ENCODE data around the gene LAMTOR2.

LAMTOR2 gene

DNA sequence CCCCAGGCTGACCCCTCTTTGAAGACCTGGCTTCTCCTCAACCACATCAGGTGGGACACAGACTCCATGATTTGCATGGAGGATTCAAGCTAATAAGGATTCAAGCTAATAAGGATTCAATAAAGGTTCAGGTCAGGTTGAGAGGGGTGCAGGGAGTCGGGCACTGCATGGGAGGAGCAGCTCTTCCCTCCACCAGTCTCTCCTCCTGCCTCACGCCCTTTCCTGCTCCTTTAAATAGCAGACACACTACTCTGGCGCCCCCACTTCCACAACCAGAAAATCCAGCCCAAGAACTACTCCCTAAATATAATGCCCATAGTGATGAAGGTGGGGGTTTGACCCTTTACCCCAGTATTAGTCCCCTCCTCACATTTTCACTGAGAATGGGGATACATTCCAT is 20.6 kb downstream of the LAMTOR2 start:
- no peaks in the 10 kb centered on the region for H3K36me3 ChIP-seq (ENCODE audit: control insufficient read depth, insufficient read depth, low read length)
- H3K4me3 ChIP-seq (ENCODE audit: insufficient read depth, low read depth, low read length, poor library complexity, severe bottlenecking), result no peak overlapping the region
- no peaks in the 10 kb centered on the region for H3K27me3 ChIP-seq (replicated peaks; ENCODE audit: control insufficient read depth, insufficient read depth, low read length, poor library complexity, severe bottlenecking)
- no peak for DNase-seq
- H3K27ac ChIP-seq (ENCODE audit: insufficient read depth, low read length, poor library complexity, severe bottlenecking), result no peak overlapping the region
- no peaks in the 10 kb centered on the region for H3K4me1 ChIP-seq (ENCODE audit: control insufficient read depth, insufficient read depth, low read length, poor library complexity, severe bottlenecking)
- H3K9me3 ChIP-seq (ENCODE audit: control insufficient read depth, low read length), result no peaks in the 10 kb centered on the region

DNA sequence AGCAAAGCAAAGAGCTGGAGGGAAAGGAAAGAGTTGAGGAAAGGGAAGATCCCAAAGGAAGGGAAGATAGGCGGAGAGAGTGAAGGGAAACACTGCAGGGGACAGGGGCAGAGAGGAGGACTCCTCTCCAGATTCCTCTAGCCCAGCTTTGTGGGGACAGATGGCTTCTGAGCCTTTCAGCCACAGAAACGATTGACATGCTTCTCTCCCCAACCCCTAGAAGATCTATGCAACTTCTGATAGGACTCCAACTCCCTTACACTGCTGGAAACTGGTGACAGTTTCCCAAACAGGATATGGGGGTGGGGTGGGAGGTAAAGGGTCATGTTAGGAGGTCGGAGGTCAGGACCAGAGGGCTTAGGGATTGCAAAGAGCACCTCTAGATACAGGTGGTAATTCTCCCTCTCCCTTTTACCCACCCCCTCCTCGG is 21.2 kb downstream of the LAMTOR2 start:
- H3K36me3 ChIP-seq (ENCODE audit: control insufficient read depth, insufficient read depth, low read length), result no peaks in the 10 kb centered on the region
- H3K4me1 ChIP-seq (ENCODE audit: control insufficient read depth, insufficient read depth, low read length, poor library complexity, severe bottlenecking), result no peaks in the 10 kb centered on the region
- H3K9me3 ChIP-seq (ENCODE audit: control insufficient read depth, low read length), result no peaks in the 10 kb centered on the region
- H3K4me3 ChIP-seq (ENCODE audit: insufficient read depth, low read depth, low read length, poor library complexity, severe bottlenecking), result no peak overlapping the region
- H3K27ac ChIP-seq (ENCODE audit: insufficient read depth, low read length, poor library complexity, severe bottlenecking), result no peak overlapping the region
- no peak for DNase-seq
- no peaks in the 10 kb centered on the region for H3K27me3 ChIP-seq (replicated peaks; ENCODE audit: control insufficient read depth, insufficient read depth, low read length, poor library complexity, severe bottlenecking)

DNA sequence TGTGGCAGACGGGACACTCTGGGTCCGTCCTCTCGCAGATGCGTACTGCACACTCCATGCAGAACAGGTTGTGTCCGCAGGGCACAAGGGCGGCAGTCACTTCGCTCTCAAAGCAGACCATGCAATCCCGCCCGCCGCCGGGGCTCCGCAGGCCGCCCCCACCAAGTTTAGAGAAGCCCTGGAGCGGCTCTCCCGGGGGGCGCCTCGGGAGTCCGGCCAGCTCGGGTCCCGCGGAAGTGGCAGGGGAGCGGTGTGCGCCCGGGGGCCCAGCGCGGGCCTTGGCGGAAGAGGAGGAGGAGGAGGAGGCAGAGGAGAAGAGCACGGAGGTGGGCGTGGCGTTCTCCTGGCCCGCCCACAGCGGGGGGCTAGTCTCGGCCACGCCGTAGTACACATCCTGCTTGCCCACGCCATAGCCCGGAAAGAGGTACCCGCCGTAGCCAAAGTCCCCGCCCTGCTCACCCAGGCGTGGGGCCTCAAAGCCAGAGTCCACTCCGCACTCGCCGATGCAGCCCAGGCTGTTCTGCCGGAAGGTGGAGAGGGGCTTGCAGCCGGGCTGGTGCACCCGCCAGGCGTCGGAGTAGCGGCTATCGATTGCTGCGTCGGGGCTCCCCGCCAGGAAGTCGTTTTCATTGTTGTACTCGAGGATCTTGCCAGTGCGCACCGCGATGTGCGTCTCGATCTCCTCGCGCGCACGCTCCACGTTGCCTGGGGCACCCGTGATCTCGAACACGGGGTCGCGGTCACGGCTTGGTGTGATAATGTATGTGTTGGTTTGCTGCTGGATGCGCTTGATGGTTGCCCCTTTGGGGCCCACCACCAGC is 22.2 kb downstream of the LAMTOR2 start:
- Histone ChIP-seq H3K9me3 (ENCODE audit: control insufficient read depth, low read length) (no peaks in the 10 kb centered on the region), H3K4me1 (ENCODE audit: control insufficient read depth, insufficient read depth, low read length, poor library complexity, severe bottlenecking) (peaks cover 2% of the 10 kb centered on the region), H3K27ac (ENCODE audit: insufficient read depth, low read length, poor library complexity, severe bottlenecking) (no peak overlapping the region), H3K4me3 (ENCODE audit: insufficient read depth, low read depth, low read length, poor library complexity, severe bottlenecking) (no peak overlapping the region), H3K27me3 (replicated peaks; ENCODE audit: control insufficient read depth, insufficient read depth, low read length, poor library complexity, severe bottlenecking) (no peaks in the 10 kb centered on the region), H3K36me3 (ENCODE audit: control insufficient read depth, insufficient read depth, low read length) (no peaks in the 10 kb centered on the region)
- DNase-seq, result no peak

DNA sequence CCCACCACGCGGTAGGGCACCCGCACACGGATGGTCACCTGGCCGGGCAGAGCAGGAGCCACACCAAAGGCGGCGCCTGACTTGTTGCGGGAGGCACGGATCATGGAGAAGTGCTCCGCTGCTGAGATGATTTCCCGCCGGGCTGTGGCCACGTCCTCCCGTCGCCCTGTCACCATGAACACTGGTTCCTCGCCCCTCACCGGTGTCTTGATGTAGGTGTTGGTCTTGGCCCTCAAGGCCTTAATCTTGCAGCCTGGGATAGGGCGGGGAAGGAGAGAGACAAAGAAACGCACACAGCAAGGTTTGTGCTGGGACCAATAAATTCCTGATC is 22.8 kb downstream of the LAMTOR2 start:
- Histone ChIP-seq H3K27me3 (replicated peaks; ENCODE audit: control insufficient read depth, insufficient read depth, low read length, poor library complexity, severe bottlenecking) (no peaks in the 10 kb centered on the region), H3K9me3 (ENCODE audit: control insufficient read depth, low read length) (no peaks in the 10 kb centered on the region), H3K4me1 (ENCODE audit: control insufficient read depth, insufficient read depth, low read length, poor library complexity, severe bottlenecking) (peaks cover 4% of the 10 kb centered on the region), H3K27ac (ENCODE audit: insufficient read depth, low read length, poor library complexity, severe bottlenecking) (no peak overlapping the region), H3K4me3 (ENCODE audit: insufficient read depth, low read depth, low read length, poor library complexity, severe bottlenecking) (no peak overlapping the region), H3K36me3 (ENCODE audit: control insufficient read depth, insufficient read depth, low read length) (no peaks in the 10 kb centered on the region)
- DNase-seq, result no peak

DNA sequence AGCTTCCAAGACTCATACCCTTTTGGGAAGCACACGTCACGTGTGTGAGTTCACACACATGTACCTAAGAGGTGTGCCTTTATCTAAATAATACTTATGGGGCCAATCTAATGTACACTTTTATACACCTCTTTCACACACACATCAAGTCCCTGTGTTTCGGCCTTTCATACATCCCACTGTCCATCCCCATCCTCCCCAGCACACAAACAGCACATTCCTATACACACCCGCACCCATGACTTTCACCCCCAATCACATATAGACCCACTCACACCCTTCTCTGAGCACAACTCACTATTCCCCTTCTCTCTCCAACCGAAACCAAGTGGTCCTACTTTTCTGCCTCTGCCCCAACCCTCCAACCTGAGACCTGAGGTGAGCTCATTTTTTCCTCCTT is 24.1 kb downstream of the LAMTOR2 start:
- Histone ChIP-seq H3K27me3 (replicated peaks; ENCODE audit: control insufficient read depth, insufficient read depth, low read length, poor library complexity, severe bottlenecking) (no peaks in the 10 kb centered on the region), H3K9me3 (ENCODE audit: control insufficient read depth, low read length) (no peaks in the 10 kb centered on the region), H3K27ac (ENCODE audit: insufficient read depth, low read length, poor library complexity, severe bottlenecking) (no peak overlapping the region), H3K4me3 (ENCODE audit: insufficient read depth, low read depth, low read length, poor library complexity, severe bottlenecking) (no peak overlapping the region), H3K36me3 (ENCODE audit: control insufficient read depth, insufficient read depth, low read length) (no peaks in the 10 kb centered on the region), H3K4me1 (ENCODE audit: control insufficient read depth, insufficient read depth, low read length, poor library complexity, severe bottlenecking) (peaks cover 11% of the 10 kb centered on the region)
- no peak for DNase-seq

GRCh38 chr1:156079762-156080161 is 25.2 kb downstream of the LAMTOR2 start:
- Histone ChIP-seq H3K4me1 (ENCODE audit: control insufficient read depth, insufficient read depth, low read length, poor library complexity, severe bottlenecking) (peaks cover 11% of the 10 kb centered on the region), H3K9me3 (ENCODE audit: control insufficient read depth, low read length) (no peaks in the 10 kb centered on the region), H3K27ac (ENCODE audit: insufficient read depth, low read length, poor library complexity, severe bottlenecking) (no peak overlapping the region), H3K27me3 (replicated peaks; ENCODE audit: control insufficient read depth, insufficient read depth, low read length, poor library complexity, severe bottlenecking) (peaks cover under 1% of the 10 kb centered on the region), H3K4me3 (ENCODE audit: insufficient read depth, low read depth, low read length, poor library complexity, severe bottlenecking) (no peak overlapping the region), H3K36me3 (ENCODE audit: control insufficient read depth, insufficient read depth, low read length) (no peaks in the 10 kb centered on the region)
- DNase-seq, result no peak

- no peaks in the 10 kb centered on the region for H3K36me3 ChIP-seq (ENCODE audit: control insufficient read depth, insufficient read depth, low read length)
- no peak for DNase-seq
- no peak overlapping the region for H3K27ac ChIP-seq (ENCODE audit: insufficient read depth, low read length, poor library complexity, severe bottlenecking)
- no peak overlapping the region for H3K4me3 ChIP-seq (ENCODE audit: insufficient read depth, low read depth, low read length, poor library complexity, severe bottlenecking)
- peaks cover 11% of the 10 kb centered on the region for H3K4me1 ChIP-seq (ENCODE audit: control insufficient read depth, insufficient read depth, low read length, poor library complexity, severe bottlenecking)
- peaks cover 4% of the 10 kb centered on the region for H3K27me3 ChIP-seq (replicated peaks; ENCODE audit: control insufficient read depth, insufficient read depth, low read length, poor library complexity, severe bottlenecking)
- H3K9me3 ChIP-seq (ENCODE audit: control insufficient read depth, low read length), result no peaks in the 10 kb centered on the region
Measured at GRCh38 chr1:156080241-156080862, 25.8 kb downstream of the LAMTOR2 start.

DNA sequence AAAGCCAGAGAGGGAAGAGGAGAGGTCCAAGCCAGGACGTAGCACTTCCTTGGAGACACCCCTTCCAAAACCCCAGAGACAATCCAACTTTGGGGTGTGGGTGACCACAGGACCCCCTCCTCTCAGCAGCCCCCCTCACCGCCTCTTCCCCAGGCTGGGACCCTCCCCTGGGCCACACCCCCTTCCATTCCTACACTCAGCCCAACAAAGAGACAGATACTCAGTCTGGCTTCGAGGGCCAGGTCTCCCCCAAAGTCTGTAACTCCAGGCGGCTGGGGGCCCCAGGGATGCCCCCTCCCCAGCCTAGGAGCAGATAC is 26.2 kb downstream of the LAMTOR2 start:
- H3K9me3 ChIP-seq (ENCODE audit: control insufficient read depth, low read length), result no peaks in the 10 kb centered on the region
- no peak overlapping the region for H3K4me3 ChIP-seq (ENCODE audit: insufficient read depth, low read depth, low read length, poor library complexity, severe bottlenecking)
- peaks cover 11% of the 10 kb centered on the region for H3K4me1 ChIP-seq (ENCODE audit: control insufficient read depth, insufficient read depth, low read length, poor library complexity, severe bottlenecking)
- peaks cover 4% of the 10 kb centered on the region for H3K27me3 ChIP-seq (replicated peaks; ENCODE audit: control insufficient read depth, insufficient read depth, low read length, poor library complexity, severe bottlenecking)
- H3K27ac ChIP-seq (ENCODE audit: insufficient read depth, low read length, poor library complexity, severe bottlenecking), result no peak overlapping the region
- H3K36me3 ChIP-seq (ENCODE audit: control insufficient read depth, insufficient read depth, low read length), result no peaks in the 10 kb centered on the region
- DNase-seq, result no peak

DNA sequence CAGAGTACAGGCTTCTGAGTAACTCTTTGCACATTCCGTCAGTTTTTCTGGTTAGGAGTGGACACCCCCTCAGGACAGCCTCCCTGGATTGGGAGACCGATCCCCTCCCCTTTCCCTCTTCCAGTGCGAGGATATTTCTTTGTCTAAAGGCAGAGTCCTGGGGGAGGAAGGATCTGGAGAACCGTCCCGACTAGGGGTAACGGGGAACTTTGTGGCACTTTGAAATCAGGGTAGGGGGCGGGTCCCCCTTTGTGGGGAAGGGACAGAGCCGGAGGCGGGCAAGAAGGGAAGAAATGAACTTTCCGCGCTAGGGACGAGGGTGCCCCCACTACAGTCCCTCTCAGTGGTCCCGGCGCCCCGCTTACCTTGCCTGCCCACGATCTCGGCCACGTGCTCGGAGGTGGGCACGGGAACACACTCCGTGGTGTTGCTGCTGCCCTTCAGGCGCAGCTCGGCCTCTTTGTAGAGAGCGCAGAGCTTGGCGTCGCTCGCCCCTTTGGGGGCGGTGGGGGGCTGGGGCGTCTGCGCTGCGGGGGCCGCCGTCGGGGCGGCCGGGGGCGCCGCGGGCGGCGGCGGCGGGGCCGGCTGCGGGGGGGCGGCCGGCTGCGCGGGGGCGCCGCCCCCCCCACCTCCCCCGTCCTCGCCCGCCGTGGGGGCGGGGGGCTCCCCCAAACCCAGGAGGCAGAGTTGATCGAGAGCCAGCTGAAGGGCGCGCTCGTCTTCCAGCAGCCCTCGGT is 26.8 kb downstream of the LAMTOR2 start:
- peaks cover 11% of the 10 kb centered on the region for H3K4me1 ChIP-seq (ENCODE audit: control insufficient read depth, insufficient read depth, low read length, poor library complexity, severe bottlenecking)
- peak overlapping the region; percentile 95 for H3K4me3 ChIP-seq (ENCODE audit: insufficient read depth, low read depth, low read length, poor library complexity, severe bottlenecking)
- no peak overlapping the region for H3K27ac ChIP-seq (ENCODE audit: insufficient read depth, low read length, poor library complexity, severe bottlenecking)
- DNase-seq, result no peak
- H3K27me3 ChIP-seq (replicated peaks; ENCODE audit: control insufficient read depth, insufficient read depth, low read length, poor library complexity, severe bottlenecking), result peaks cover 4% of the 10 kb centered on the region
- H3K36me3 ChIP-seq (ENCODE audit: control insufficient read depth, insufficient read depth, low read length), result no peaks in the 10 kb centered on the region
- no peaks in the 10 kb centered on the region for H3K9me3 ChIP-seq (ENCODE audit: control insufficient read depth, low read length)

GRCh38 chr1:156081917-156082308 is 27.3 kb downstream of the LAMTOR2 start:
- peaks cover 4% of the 10 kb centered on the region for H3K27me3 ChIP-seq (replicated peaks; ENCODE audit: control insufficient read depth, insufficient read depth, low read length, poor library complexity, severe bottlenecking)
- no peak overlapping the region for H3K27ac ChIP-seq (ENCODE audit: insufficient read depth, low read length, poor library complexity, severe bottlenecking)
- peaks cover 11% of the 10 kb centered on the region for H3K4me1 ChIP-seq (ENCODE audit: control insufficient read depth, insufficient read depth, low read length, poor library complexity, severe bottlenecking)
- H3K9me3 ChIP-seq (ENCODE audit: control insufficient read depth, low read length), result no peaks in the 10 kb centered on the region
- peak overlapping the region; percentile 95 for H3K4me3 ChIP-seq (ENCODE audit: insufficient read depth, low read depth, low read length, poor library complexity, severe bottlenecking)
- no peak for DNase-seq
- H3K36me3 ChIP-seq (ENCODE audit: control insufficient read depth, insufficient read depth, low read length), result no peaks in the 10 kb centered on the region
